HG03060 (cell line): ENCODE results near the gene MT1G.
"Not testable (repeated sequence)": the region's sequence is repeated elsewhere in the genome, so short reads cannot be mapped to it uniquely, and the experiment has no call there.

ENCODE experiments used
- ATAC-seq: cut with Tn5 transposase; IDR thresholded peaks from one replicate; pipeline ENCODE4 v1.9.1; 2021; ENCODE audit warnings: low read depth, moderate number of reproducible peaks; ENCODE audit not compliant: unreplicated experiment

MT1G gene

GRCh38 chr16:56686758-56687157 is 18.9 kb upstream of the MT1G start:
- ATAC-seq = no peak

DNA sequence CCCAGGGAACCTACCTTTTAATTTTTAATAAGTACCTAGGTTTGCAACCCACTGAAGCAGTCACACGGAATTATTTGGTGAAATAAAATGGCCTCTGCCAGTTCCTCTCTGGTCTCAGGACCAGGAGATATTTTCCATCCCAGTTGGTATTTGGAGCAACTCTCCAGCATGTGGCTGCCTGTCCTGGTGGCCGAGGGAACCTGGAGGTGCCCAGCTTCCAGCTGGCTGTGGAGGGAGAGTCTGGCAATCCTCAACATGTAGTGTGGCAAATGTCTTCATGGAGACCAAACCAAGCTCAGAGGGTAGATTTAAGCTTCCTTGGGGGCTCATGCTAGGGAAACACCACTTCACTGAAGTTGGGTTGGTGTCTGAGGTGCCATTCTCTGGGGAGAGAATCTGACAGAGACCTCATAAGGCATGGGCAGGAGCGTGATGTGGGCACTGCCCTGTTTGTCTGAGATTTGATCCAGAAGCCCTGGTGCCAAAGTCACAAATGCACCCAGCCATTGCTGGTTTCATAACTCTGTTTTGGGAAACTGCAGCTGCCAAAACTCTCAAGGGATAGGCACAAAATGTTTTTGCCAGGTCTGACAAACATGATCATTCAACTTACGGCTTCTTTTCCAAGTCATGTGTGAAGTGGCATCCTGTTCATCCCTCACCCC is 17.2 kb upstream of the MT1G start:
- no peak for ATAC-seq

- no peak for ATAC-seq
Observed at GRCh38 chr16:56684256-56684925, 16.5 kb upstream of the MT1G start.

- no peak for ATAC-seq
Observed at GRCh38 chr16:56683424-56684172, 15.7 kb upstream of the MT1G start.

- ATAC-seq = no peak
Observed at GRCh38 chr16:56682703-56683397, 15.0 kb upstream of the MT1G start.

DNA sequence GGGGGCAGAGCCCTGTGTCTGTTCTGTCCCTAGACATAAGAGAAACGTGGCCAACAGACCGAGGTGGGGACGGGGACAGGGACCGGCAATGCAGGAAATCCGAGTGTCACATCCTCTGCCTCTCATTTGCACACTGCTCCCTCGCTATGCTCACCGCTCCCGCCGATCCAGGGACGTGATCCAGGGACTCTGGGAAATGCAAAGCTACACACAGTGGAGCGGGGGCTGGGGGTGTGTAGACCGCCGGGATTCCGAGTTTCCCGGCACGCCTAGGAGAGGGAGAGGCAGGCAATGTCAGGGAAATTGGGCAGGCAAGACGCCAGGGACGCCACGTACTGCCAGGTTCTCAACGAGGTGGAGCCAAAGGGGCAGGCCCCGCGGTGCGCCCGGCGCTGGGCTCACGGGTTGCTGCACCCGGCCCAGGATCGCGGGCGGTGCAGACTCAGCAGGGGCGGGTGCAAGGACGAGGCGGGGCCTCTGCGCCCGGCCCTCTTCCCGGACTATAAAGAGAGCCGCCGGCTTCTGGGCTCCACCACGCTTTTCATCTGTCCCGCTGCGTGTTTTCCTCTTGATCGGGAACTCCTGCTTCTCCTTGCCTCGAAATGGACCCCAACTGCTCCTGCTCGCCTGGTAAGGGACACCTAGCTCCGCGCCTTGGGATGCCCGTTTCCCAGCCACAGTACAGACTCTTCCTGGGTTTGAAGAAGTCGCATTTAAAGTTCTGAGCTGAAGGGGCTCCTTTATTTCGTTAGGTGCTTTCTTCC is 14.3 kb upstream of the MT1G start, which contains the start of gene MT1X:
Gene MT1X (plus strand): TSS at position 532 of the 764 bp plus-strand sequence. CDS start 71 bp downstream, at position 603.
- peak; percentile 50 for ATAC-seq

DNA sequence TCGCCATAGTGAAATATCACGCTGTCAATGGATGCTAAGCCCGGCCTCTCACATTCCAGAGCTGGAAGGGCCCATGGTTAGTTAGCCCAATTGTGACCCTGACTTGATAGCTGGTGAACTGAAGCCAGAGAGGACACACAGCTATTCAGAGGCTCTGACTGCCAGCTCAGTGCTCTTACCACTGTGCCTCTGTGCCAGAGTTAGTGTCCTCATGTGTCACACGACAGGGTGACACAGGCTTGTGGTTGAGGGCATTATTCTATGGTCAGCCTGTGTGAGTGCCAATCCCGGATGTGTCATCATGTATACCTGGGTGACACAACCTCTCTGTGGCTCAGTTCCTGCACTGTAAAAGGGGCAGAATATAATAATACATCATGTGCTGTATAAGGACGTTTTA is 12.0 kb upstream of the MT1G start:
- no peak for ATAC-seq

DNA sequence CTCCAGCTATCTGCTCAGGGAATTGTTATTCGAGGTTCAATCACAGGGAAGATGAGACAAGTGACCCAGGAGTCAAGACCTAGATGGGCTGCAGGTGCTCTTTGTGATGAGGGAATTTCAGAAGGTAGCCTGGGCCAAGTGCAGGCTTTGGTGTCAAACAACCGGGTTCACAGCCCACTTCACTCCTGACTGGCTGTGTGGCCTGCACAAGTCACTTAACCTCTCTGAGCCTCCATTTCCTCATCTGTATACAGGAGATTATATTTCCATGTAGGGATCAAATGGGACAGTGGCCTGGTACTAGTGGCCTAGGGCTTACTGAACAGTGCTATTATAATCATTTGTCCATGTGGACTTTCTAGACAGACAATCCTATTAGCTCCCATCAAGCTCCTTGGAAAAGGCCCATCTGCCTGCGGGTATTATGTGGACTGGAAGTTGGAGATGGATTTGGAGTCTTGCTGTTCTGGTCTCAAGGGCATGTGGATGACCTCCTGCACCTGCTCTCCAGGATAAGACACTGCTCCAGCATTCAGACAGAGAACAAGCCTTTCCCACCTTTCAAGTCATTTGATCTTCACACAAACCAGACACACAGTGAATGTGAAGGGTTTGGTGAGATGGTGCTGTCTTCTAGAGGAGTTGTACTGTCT is 11.3 kb upstream of the MT1G start:
- no peak for ATAC-seq

- ATAC-seq = no peak
Observed at GRCh38 chr16:56677474-56677873, 9.6 kb upstream of the MT1G start.

DNA sequence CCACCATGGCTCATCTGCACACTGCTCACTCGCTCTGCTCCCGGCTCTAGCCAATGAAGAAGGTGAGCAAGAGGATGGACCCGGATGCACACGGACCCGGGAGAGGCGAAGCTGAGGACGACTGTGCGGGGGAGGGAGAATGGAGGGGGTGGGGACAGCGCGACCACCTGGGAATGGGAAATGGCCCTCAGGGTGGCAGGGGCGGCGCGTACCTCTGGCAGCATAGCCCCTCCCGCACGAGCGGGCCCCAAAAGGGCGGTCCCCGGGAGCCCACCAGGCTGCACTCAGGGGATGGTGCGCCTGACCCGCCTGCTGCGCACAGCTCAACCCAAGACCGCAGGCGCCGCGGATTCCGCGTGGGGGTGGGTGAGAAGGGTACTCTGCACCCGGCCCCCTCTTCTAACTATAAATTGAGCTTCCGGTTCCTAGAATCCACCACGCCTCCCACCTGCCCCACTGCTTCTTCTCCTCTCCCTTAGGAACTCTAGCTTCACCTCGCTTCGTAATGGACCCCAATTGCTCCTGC is 7.9 kb upstream of the MT1G start:
- no peak for ATAC-seq

GRCh38 chr16:56674570-56674969 is 6.7 kb upstream of the MT1G start:
- ATAC-seq = not testable (repeated sequence)

GRCh38 chr16:56673921-56674320 is 6.1 kb upstream of the MT1G start:
- no peak for ATAC-seq

DNA sequence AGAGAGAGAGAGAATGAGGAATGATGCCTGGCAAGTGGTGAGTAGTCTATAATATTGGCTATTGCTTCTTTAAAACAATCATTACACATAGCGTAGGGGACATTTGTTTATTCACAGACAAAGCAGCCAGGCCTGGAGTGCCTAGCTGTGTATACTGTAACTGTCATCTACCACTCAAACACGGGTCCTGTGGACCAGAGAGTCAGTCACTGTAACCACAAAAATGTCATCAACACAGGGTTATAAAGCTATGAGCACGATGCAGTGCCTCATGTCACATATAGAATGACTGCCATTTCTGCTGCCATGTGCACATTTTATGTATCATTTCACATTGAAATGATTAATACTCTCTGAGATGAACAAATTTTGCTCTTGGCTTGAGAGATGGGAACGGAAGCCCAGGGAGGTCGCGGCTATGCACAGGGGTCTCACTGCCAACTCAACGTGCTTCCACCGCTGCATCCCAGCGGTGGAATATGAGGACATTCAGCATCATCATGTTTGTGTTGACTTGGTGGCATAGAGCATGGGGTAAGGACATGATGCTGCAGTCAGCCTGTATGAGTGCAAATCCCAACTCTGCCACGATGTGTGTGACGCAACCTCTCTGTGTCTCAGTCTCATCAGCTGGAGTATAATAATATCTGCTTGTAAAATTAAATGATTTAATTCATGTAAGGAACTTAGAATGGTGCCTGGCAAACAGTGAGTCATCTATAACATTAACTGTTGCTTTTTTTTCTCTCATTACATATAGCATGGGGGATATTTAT is 5.1 kb upstream of the MT1G start:
- ATAC-seq = no peak

DNA sequence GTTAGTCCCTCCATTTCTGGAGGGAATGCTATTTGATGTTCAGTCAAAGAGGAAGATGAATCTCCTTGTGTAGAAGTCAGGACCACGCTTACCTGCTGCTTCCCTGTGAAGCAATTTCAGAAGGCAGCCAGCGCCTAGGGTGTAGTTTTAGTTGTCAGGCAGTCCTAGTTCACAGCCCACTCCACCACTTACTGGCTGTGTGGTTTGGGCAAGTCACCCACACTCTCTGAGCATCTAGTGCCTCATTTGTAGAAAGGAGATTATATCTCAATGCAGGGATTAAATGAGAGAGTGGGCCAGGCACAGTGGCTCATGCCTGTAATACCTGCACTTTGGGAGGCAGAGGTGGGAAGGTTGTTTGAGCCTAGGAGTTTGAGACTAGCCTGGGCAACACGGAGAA is 4.3 kb upstream of the MT1G start:
- ATAC-seq = not testable (repeated sequence)

DNA sequence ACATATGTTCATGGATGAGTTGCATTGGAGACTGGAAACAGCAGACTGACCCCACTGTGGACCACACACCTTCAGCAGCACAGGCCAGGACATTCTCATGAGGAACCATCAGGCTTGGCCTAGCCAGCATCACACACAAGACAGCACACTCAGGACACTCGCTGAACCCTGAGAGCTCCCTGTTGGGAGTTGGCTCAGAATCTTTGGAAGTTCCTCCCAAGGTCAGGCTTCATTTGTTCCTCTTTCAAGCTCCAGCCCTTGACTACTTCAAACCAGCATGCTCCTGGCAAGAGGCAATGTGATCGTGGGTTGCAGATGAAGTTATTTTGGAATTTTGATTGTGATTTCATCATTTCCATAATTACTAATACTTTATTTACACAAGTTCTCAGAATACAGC is 3.8 kb upstream of the MT1G start:
- not testable (repeated sequence) for ATAC-seq

- no peak for ATAC-seq
Observed at GRCh38 chr16:56670620-56670934, 2.7 kb upstream of the MT1G start.

GRCh38 chr16:56669840-56670619 is 2.2 kb upstream of the MT1G start:
- no peak for ATAC-seq
